GM12878 (cell line): ENCODE results near the gene COL9A1. TPM values are rescaled to one million over a fixed set of nuclear protein-coding genes. Genes with fewer than 3 reads are reported as not detected.

Experiments
- ATAC-seq: fragments of 200-7000 bp; cut with Tn5 transposase; 3 replicates; pipeline ENCODE4 v1.9.1; 2020; ENCODE audit warnings: mild to moderate bottlenecking, moderate library complexity
- BruUV-seq: library from RNA; stranded (reverse); fragments of 400-500 nt; replicated peaks from 2 replicates; lab custom pipeline; 2021; lab: Mats Ljungman, UMichigan
- CTCF ChIA-PET: fragments of 300-600 bp; sonication (Branson Sonifier 250); formaldehyde crosslinking; extraction: SDS; loops from one replicate; lab custom pipeline; 2021; ENCODE audit warnings: inconsistent platforms; lab: Yijun Ruan, JAX
- POLR2A ChIA-PET: fragments of 350-600 bp; formaldehyde crosslinking; extraction: SDS; loops from one replicate; lab custom pipeline; 2021; ENCODE audit warnings: inconsistent platforms; lab: Charles Lee
- RAD21 ChIA-PET: fragments of 300-600 bp; sonication (Branson Sonifier 250); formaldehyde crosslinking; loops from one replicate; lab custom pipeline; 2023; ENCODE audit warnings: antibody characterized with exemption; ENCODE audit not compliant: unreplicated experiment; lab: Charles Lee
- SMC1A ChIA-PET: fragments of 300-600 bp; sonication (Branson Sonifier 250); formaldehyde crosslinking; loops from one replicate; lab custom pipeline; 2023; ENCODE audit not compliant: unreplicated experiment, uncharacterized antibody; lab: Charles Lee
- DNase-seq: peaks from one replicate; pipeline ENCODE4 v3.0.0-alpha.2; 2011; ENCODE audit warnings: low read depth, low spot score
- FAIRE-seq: peaks from 3 replicates; lab custom pipeline; 2011; peaks lifted over from hg19 to GRCh38; lab: Jason Lieb, UNC
- H2AFZ ChIP-seq: 2 replicates; pipeline ENCODE4 v1.6.0; 2011; ENCODE audit warnings: low read depth, low read length, control low read depth; ENCODE audit not compliant: control insufficient read depth
- H3K27ac ChIP-seq: 2 replicates; pipeline ENCODE4 v1.5.1; 2011; ENCODE audit warnings: control low read depth; ENCODE audit not compliant: control insufficient read depth, insufficient read depth
- H3K27me3 ChIP-seq, 2 experiments: replicated peaks in 1 of 2; 2 replicates each; pipeline versions ENCODE4 v1.6.0 to v1.6.1; 2011; ENCODE audit warnings: low read length in 1 of 2; ENCODE audit not compliant: control insufficient read depth in 2 of 2, insufficient read depth in 2 of 2
- H3K36me3 ChIP-seq, 2 experiments: 2 replicates each; pipeline ENCODE4 v1.5.1; 2011; ENCODE audit warnings: low read length in 1 of 2; ENCODE audit not compliant: control insufficient read depth in 2 of 2, insufficient read depth in 2 of 2
- H3K4me1 ChIP-seq: 2 replicates; pipeline ENCODE4 v1.6.1; 2011; ENCODE audit warnings: mild to moderate bottlenecking, low read length, moderate library complexity, mixed read lengths; ENCODE audit not compliant: control insufficient read depth, insufficient read depth
- H3K4me2 ChIP-seq: 2 replicates; pipeline ENCODE4 v1.6.0; 2011; ENCODE audit warnings: control low read depth; ENCODE audit not compliant: control insufficient read depth, insufficient read depth
- H3K4me3 ChIP-seq: fragments of 200-600 bp; sonication (generic); 2 replicates; pipeline ENCODE4 v1.5.1; 2016
- H3K79me2 ChIP-seq: 2 replicates; pipeline ENCODE4 v1.6.0; 2011; ENCODE audit warnings: low read length; ENCODE audit not compliant: control insufficient read depth, insufficient read depth
- H3K9ac ChIP-seq: 2 replicates; pipeline ENCODE4 v1.8.0; 2011; ENCODE audit warnings: low read length, control low read depth, mixed read lengths; ENCODE audit not compliant: control insufficient read depth, insufficient read depth
- H3K9me3 ChIP-seq: replicated peaks from 3 replicates; pipeline ENCODE4 v1.5.1; 2011; ENCODE audit warnings: mild to moderate bottlenecking, low read length; ENCODE audit not compliant: control insufficient read depth, insufficient read depth
- H4K20me1 ChIP-seq: 2 replicates; pipeline ENCODE4 v1.6.0; 2011; ENCODE audit not compliant: control insufficient read depth, insufficient read depth
- BACH1 ChIP-seq: fragments of 450-650 bp; IDR thresholded peaks from 2 replicates; pipeline ENCODE4 v1.6.1; 2017; ENCODE audit warnings: mild to moderate bottlenecking, borderline replicate concordance
- EP300 ChIP-seq, 2 experiments: fragments of 150-350 bp in 1 of 2; IDR thresholded peaks; 2 replicates each; pipeline ENCODE4 v1.6.1; 2011 to 2012; ENCODE audit warnings: low read depth in 2 of 2, low read length in 2 of 2, borderline replicate concordance in 1 of 2, improper control_type of control experiment in 1 of 2, inconsistent platforms in 1 of 2; ENCODE audit not compliant: control insufficient read depth in 1 of 2
- ESRRA ChIP-seq: IDR thresholded peaks from 2 replicates; pipeline ENCODE4 v1.6.1; 2012; ENCODE audit warnings: mild to moderate bottlenecking, low read length, improper control_type of control experiment
- GABPA ChIP-seq: IDR thresholded peaks from 2 replicates; pipeline ENCODE4 v1.6.1; 2014; ENCODE audit warnings: antibody characterized with exemption, low read depth, mild to moderate bottlenecking, inconsistent platforms
- HDGF ChIP-seq: fragments of 450-650 bp; IDR thresholded peaks from 2 replicates; pipeline ENCODE4 v1.6.1; 2016; ENCODE audit warnings: antibody characterized with exemption
- PAX5 ChIP-seq: IDR thresholded peaks from 2 replicates; pipeline ENCODE4 v1.6.1; 2011; ENCODE audit warnings: low read depth, low read length, borderline replicate concordance
- SMAD1 ChIP-seq: fragments of 450-650 bp; IDR thresholded peaks from 2 replicates; pipeline ENCODE4 v1.6.1; 2018; ENCODE audit warnings: mild to moderate bottlenecking, low read depth; ENCODE audit not compliant: partially characterized antibody
- SREBF2 ChIP-seq: IDR thresholded peaks from 2 replicates; pipeline ENCODE4 v1.6.1; 2012; ENCODE audit warnings: mild to moderate bottlenecking, low read length
- ZNF384 ChIP-seq: IDR thresholded peaks from 2 replicates; pipeline ENCODE4 v1.6.1; 2012; ENCODE audit warnings: low read depth, mild to moderate bottlenecking, low read length, improper control_type of control experiment, borderline replicate concordance
- WGBS: methylation state at CpG from one replicate; pipeline ENCODE4 v1.1.6; 2016; ENCODE audit warnings: low lambda C conversion rate; ENCODE audit not compliant: insufficient replicate concordance, insufficient coverage; ENCODE audit errors: missing lambda C conversion rate; 5-methylcytosine and 5-hydroxymethylcytosine counted together
- in situ Hi-C: fragments of 300-500 bp; cut with MboI; formaldehyde crosslinking; loops from 9 replicates; pipeline ENCODE4 v1.14.3; 2018; ENCODE audit warnings: mixed read lengths
- intact Hi-C: fragments of 100-400 bp; cut with micrococcal nuclease; formaldehyde crosslinking; loops from one replicate; pipeline ENCODE4 v1.14.2; 2022; ENCODE audit not compliant: unreplicated experiment
- polyA plus RNA-seq, 11 experiments: library from polyadenylated mRNA; depleted of rRNA in 4 of 11; unstranded in 6 of 11; stranded (reverse) in 5 of 11; fragments of >200 nt; fragmentation: Nextera tagmentation in 4 of 11; fragmentation: Illumina TruSeq in 1 of 11; extraction: Ambion mirVana in 4 of 11; extraction: Trizol in 1 of 11; gene quantifications; 1 replicate in 1 of 11; 2 replicates in 10 of 11; pipeline versions ENCODE4 v1.2.1 to v1.2.3, GENCODE V29; 2011 to 2016; ENCODE audit warnings: inconsistent platforms in 2 of 11, missing spikeins in 2 of 11, low read depth in 1 of 11
- total RNA-seq, 4 experiments: library from RNA; depleted of rRNA in 3 of 4; stranded (reverse); fragments of >200 nt in 3 of 4; fragmentation: Illumina TruSeq in 1 of 4; extraction: Trizol in 1 of 4; gene quantifications; 2 replicates each; pipeline versions ENCODE4 v1.2.1 to v1.2.3, GENCODE V29; 2013 to 2021
- TF ChIP-seq, protein P1 (sequence below): IDR thresholded peaks from 2 replicates; pipeline ENCODE4 v1.6.1; 2012; ENCODE audit warnings: low read length, inconsistent platforms
- TF ChIP-seq, protein P2 (sequence below), 3 experiments: IDR thresholded peaks in 2 of 3; conservative IDR thresholded peaks in 1 of 3; 2 replicates each; pipeline ENCODE4 v1.5.1; 2011; ENCODE audit warnings: low read depth in 3 of 3, low read length in 3 of 3, mild to moderate bottlenecking in 3 of 3, control low read depth in 2 of 3, moderate library complexity in 2 of 3, inconsistent platforms in 1 of 3, mixed read lengths in 1 of 3; ENCODE audit not compliant: control insufficient read depth in 2 of 3, insufficient read depth in 1 of 3; ENCODE audit errors: extremely low read depth in 1 of 3
- TF ChIP-seq, protein P3 (sequence below): IDR thresholded peaks from 2 replicates; pipeline ENCODE4 v1.6.1; 2012; ENCODE audit warnings: improper control_type of control experiment, low read depth, low read length; ENCODE audit not compliant: insufficient replicate concordance

Gene COL9A1
- total and polyA plus RNA-seq, 10 of the 15 experiments (the other 5 are each of a cell fraction or from before 2014, with no cell fraction given) = not detected

DNA sequence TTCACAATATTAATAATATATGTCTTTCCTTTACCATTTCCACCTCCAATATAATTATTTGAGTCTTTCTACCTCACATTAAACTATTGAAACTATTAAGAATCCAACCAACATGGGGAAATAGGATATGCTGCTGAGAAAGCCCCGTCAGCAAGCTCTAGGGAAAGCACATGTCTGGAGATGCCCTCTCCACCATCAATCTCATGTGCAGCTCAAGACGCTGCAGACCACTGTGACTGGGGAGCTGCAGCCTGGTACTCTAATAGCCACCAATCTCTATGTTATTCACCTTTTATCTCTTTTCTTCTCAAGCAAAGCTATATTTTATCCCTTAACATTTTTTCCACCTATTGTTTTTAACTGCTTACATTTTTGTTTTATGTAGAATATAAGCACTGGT is 50.3 kb downstream of the COL9A1 start:
- H3K36me3 ChIP-seq = no peaks in the 10 kb centered on the region
- H3K4me2 ChIP-seq = no peak overlapping the region
- in situ Hi-C loops (no loop called here), intact Hi-C loops (no loop called here)
- no peak for TF ChIP-seq BACH1
- no peak for TF ChIP-seq SMAD1
- TF ChIP-seq GABPA = no peak
- TF ChIP-seq, protein P1, sequence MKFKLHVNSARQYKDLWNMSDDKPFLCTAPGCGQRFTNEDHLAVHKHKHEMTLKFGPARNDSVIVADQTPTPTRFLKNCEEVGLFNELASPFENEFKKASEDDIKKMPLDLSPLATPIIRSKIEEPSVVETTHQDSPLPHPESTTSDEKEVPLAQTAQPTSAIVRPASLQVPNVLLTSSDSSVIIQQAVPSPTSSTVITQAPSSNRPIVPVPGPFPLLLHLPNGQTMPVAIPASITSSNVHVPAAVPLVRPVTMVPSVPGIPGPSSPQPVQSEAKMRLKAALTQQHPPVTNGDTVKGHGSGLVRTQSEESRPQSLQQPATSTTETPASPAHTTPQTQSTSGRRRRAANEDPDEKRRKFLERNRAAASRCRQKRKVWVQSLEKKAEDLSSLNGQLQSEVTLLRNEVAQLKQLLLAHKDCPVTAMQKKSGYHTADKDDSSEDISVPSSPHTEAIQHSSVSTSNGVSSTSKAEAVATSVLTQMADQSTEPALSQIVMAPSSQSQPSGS = no peak
- no peak for TF ChIP-seq EP300 (IDR thresholded peaks at IDR 0.05; ENCODE audit: borderline replicate concordance in 1 of 2, control insufficient read depth in 1 of 2, low read depth in 2 of 2, low read length in 2 of 2)
- TF ChIP-seq, protein P2, sequence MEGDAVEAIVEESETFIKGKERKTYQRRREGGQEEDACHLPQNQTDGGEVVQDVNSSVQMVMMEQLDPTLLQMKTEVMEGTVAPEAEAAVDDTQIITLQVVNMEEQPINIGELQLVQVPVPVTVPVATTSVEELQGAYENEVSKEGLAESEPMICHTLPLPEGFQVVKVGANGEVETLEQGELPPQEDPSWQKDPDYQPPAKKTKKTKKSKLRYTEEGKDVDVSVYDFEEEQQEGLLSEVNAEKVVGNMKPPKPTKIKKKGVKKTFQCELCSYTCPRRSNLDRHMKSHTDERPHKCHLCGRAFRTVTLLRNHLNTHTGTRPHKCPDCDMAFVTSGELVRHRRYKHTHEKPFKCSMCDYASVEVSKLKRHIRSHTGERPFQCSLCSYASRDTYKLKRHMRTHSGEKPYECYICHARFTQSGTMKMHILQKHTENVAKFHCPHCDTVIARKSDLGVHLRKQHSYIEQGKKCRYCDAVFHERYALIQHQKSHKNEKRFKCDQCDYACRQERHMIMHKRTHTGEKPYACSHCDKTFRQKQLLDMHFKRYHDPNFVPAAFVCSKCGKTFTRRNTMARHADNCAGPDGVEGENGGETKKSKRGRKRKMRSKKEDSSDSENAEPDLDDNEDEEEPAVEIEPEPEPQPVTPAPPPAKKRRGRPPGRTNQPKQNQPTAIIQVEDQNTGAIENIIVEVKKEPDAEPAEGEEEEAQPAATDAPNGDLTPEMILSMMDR (IDR thresholded peaks at IDR 0.05 in 2 of 3, conservative IDR thresholded peaks at IDR 0.05 in 1 of 3; ENCODE audit: control insufficient read depth in 2 of 3, extremely low read depth in 1 of 3, insufficient read depth in 1 of 3, low read depth in 3 of 3, low read length in 3 of 3) = no peak
- TF ChIP-seq PAX5 = no peak
- no peak for TF ChIP-seq SREBF2
- TF ChIP-seq ZNF384 = no peak
- TF ChIP-seq, protein P3, sequence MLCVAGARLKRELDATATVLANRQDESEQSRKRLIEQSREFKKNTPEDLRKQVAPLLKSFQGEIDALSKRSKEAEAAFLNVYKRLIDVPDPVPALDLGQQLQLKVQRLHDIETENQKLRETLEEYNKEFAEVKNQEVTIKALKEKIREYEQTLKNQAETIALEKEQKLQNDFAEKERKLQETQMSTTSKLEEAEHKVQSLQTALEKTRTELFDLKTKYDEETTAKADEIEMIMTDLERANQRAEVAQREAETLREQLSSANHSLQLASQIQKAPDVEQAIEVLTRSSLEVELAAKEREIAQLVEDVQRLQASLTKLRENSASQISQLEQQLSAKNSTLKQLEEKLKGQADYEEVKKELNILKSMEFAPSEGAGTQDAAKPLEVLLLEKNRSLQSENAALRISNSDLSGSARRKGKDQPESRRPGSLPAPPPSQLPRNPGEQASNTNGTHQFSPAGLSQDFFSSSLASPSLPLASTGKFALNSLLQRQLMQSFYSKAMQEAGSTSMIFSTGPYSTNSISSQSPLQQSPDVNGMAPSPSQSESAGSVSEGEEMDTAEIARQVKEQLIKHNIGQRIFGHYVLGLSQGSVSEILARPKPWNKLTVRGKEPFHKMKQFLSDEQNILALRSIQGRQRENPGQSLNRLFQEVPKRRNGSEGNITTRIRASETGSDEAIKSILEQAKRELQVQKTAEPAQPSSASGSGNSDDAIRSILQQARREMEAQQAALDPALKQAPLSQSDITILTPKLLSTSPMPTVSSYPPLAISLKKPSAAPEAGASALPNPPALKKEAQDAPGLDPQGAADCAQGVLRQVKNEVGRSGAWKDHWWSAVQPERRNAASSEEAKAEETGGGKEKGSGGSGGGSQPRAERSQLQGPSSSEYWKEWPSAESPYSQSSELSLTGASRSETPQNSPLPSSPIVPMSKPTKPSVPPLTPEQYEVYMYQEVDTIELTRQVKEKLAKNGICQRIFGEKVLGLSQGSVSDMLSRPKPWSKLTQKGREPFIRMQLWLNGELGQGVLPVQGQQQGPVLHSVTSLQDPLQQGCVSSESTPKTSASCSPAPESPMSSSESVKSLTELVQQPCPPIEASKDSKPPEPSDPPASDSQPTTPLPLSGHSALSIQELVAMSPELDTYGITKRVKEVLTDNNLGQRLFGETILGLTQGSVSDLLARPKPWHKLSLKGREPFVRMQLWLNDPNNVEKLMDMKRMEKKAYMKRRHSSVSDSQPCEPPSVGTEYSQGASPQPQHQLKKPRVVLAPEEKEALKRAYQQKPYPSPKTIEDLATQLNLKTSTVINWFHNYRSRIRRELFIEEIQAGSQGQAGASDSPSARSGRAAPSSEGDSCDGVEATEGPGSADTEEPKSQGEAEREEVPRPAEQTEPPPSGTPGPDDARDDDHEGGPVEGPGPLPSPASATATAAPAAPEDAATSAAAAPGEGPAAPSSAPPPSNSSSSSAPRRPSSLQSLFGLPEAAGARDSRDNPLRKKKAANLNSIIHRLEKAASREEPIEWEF = no peak
- no peak for TF ChIP-seq HDGF
- TF ChIP-seq ESRRA = no peak
- ChIA-PET POLR2A (no interaction called here), CTCF (interaction anchor here (0.8 to 1.2 kb wide), 2 partner anchors 11 to 58 kb away, joined by 3 to 4 read pairs; no protein-coding TSS in a partner anchor), SMC1A (interaction anchor here (0.6 kb wide), 1 partner anchor 12 kb away, joined by 3 read pairs; no protein-coding TSS in a partner anchor), RAD21 (no interaction called here)
- DNase-seq (no peak), FAIRE-seq (no peak), ATAC-seq (no peak)
- no peak overlapping the region for H3K9ac ChIP-seq
- no peak overlapping the region for H2AFZ ChIP-seq
- H3K79me2 ChIP-seq = no peaks in the 10 kb centered on the region
- H3K4me3 ChIP-seq = no peak overlapping the region
- H4K20me1 ChIP-seq = no peaks in the 10 kb centered on the region
- no peak overlapping the region for H3K27ac ChIP-seq
- H3K4me1 ChIP-seq = no peaks in the 10 kb centered on the region
- WGBS = 55% methylated on average over 2 of the region's 2 CpGs
- peaks cover 0 to 2% of the 10 kb centered on the region in 2 experiments; a peak in 2 of 4 replicates for H3K27me3 ChIP-seq
- no TSS peak for BruUV-seq
- H3K9me3 ChIP-seq = no peaks in the 10 kb centered on the region
